HUDEP-2 (cell line): ENCODE measurements around the gene PAFAH1B2.
A peak's percentile ranks its signal among the peaks of the same experiment; 100 is the strongest.
"Not testable (repeated sequence)": the region's sequence is repeated elsewhere in the genome, so short reads cannot be mapped to it uniquely, and the experiment has no call there.

Source experiments
- DNase-seq, 76 experiments: peaks; one replicate each; lab custom pipeline; 2025; ENCODE audit not compliant: unreplicated experiment in 76 of 76; lab: John Stamatoyannopoulos, UW

The PAFAH1B2 gene

GRCh38 chr11:117126223-117126965, 17.7 kb upstream of the PAFAH1B2 start:
- no peak for DNase-seq

- DNase-seq: no peak
These were observed 16.8 kb upstream of the PAFAH1B2 start for GRCh38 chr11:117127171-117127901.

- no peak for DNase-seq
These were observed 15.8 kb upstream of the PAFAH1B2 start for GRCh38 chr11:117128289-117128688.

GRCh38 chr11:117130396-117130795, 13.7 kb upstream of the PAFAH1B2 start:
- DNase-seq: not testable (repeated sequence)

GRCh38 chr11:117130879-117131278, 13.2 kb upstream of the PAFAH1B2 start:
- DNase-seq: no peak

GRCh38 chr11:117134431-117134830, 9.7 kb upstream of the PAFAH1B2 start:
- no peak for DNase-seq

- DNase-seq: peak in 8 of 76 experiments; percentile 6 to 51 (median 24)
These were observed 9.1 kb upstream of the PAFAH1B2 start for GRCh38 chr11:117134979-117135378.

GRCh38 chr11:117137223-117138086, 6.6 kb upstream of the PAFAH1B2 start:
- DNase-seq: not testable (repeated sequence)

- DNase-seq: peak in 52 of 76 experiments; percentile 2 to 56 (median 24)
These were observed 697 bp upstream of the PAFAH1B2 start for GRCh38 chr11:117143390-117143789.

GRCh38 chr11:117144477-117145392, 648 bp downstream of the PAFAH1B2 start:
- peak in 52 of 76 experiments; percentile 2 to 70 (median 41) for DNase-seq

- peak in 37 of 76 experiments; percentile 2 to 56 (median 27) for DNase-seq
These were observed 1.3 kb downstream of the PAFAH1B2 start for GRCh38 chr11:117145393-117145761.

- no peak for DNase-seq
These were observed 2.4 kb downstream of the PAFAH1B2 start for GRCh38 chr11:117146521-117146920.

- no peak for DNase-seq
These were observed 8.0 kb downstream of the PAFAH1B2 start for GRCh38 chr11:117152066-117152465.

GRCh38 chr11:117154468-117154867, 10.4 kb downstream of the PAFAH1B2 start:
- no peak for DNase-seq

GRCh38 chr11:117157507-117157906, 13.4 kb downstream of the PAFAH1B2 start:
- no peak for DNase-seq

- DNase-seq: no peak
These were observed 15.8 kb downstream of the PAFAH1B2 start for GRCh38 chr11:117159892-117160291.

GRCh38 chr11:117160826-117161225, 16.7 kb downstream of the PAFAH1B2 start:
- peak in 9 of 76 experiments; percentile 5 to 50 (median 15) for DNase-seq

GRCh38 chr11:117166491-117166890, 22.4 kb downstream of the PAFAH1B2 start:
- DNase-seq: no peak

GRCh38 chr11:117169736-117170135, 25.6 kb downstream of the PAFAH1B2 start:
- no peak for DNase-seq

GRCh38 chr11:117170210-117170609, 26.1 kb downstream of the PAFAH1B2 start:
- DNase-seq: no peak
